ENCODE results near the gene PPIL4. TPM values are rescaled to one million over a fixed set of nuclear protein-coding genes. Genes with fewer than 3 reads are reported as not detected.

Gene PPIL4
- total and polyA plus RNA-seq, 2 of the 13 experiments (the other 11 are each of a cell fraction or from before 2014, with no cell fraction given): 5.5 to 46.0 TPM

DNA sequence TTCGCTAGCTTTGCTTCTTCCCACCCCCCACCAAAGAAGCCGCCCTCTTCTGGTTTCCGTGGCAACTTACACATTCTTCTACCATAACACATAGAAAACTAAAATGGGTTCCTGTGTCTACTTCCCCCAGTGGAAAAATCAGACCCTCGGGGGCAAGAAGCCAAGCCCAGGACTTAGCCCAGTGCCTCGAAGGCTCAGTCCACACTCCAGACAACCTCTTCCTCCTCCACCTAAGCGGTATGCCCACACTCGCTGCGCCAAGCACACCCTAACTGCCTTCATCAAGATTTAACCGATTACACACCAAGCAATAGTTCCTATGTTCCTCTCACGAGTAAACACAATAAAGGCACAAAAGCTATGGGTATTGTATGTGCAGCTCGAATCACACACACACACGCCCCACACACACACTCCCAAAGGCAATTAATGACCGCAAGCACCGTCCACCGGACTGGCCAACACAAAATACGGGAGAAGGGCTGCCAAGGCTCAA, 537 bp downstream of the PPIL4 start (continued):
- peak; percentile 74; the same call in 1 of the 2 replicates for TF ChIP-seq SIN3A (IDR thresholded peaks at IDR 0.05; ENCODE audit: borderline replicate concordance, low read depth, low read length)
- TF ChIP-seq NFATC3 (CRISPR knock-in tag; IDR thresholded peaks at IDR 0.05): no peak
- TF ChIP-seq GABPB1 (CRISPR knock-in tag; IDR thresholded peaks at IDR 0.05): no peak
- no peak for TF ChIP-seq ZNF382 (CRISPR knock-in tag; IDR thresholded peaks at IDR 0.05; ENCODE audit: borderline replicate concordance)
- 0 out of 2 replicates have a peak, but pooled peaks have one; percentile 30 for TF ChIP-seq ZFP90 (CRISPR knock-in tag; IDR thresholded peaks at IDR 0.05; ENCODE audit: borderline replicate concordance)
- no peak for TF ChIP-seq MIER3 (CRISPR knock-in tag; IDR thresholded peaks at IDR 0.05; ENCODE audit: borderline replicate concordance)
- TF ChIP-seq THYN1 (CRISPR knock-in tag; IDR thresholded peaks at IDR 0.05; ENCODE audit: borderline replicate concordance, low read depth): no peak
- TF ChIP-seq XBP1 (CRISPR knock-in tag; IDR thresholded peaks at IDR 0.05): no peak
- TF ChIP-seq RFX5 (IDR thresholded peaks at IDR 0.05; ENCODE audit: low read depth, low read length): 0 out of 2 replicates have a peak, but pooled peaks have one; percentile 9
- TF ChIP-seq ISX (CRISPR knock-in tag; conservative IDR thresholded peaks at IDR 0.05): no peak
- no peak; the same call in 1 of the 2 replicates for TF ChIP-seq SMAD1 (CRISPR knock-in tag; IDR thresholded peaks at IDR 0.05; ENCODE audit: borderline replicate concordance, low read depth)
- TF ChIP-seq, protein P1, sequence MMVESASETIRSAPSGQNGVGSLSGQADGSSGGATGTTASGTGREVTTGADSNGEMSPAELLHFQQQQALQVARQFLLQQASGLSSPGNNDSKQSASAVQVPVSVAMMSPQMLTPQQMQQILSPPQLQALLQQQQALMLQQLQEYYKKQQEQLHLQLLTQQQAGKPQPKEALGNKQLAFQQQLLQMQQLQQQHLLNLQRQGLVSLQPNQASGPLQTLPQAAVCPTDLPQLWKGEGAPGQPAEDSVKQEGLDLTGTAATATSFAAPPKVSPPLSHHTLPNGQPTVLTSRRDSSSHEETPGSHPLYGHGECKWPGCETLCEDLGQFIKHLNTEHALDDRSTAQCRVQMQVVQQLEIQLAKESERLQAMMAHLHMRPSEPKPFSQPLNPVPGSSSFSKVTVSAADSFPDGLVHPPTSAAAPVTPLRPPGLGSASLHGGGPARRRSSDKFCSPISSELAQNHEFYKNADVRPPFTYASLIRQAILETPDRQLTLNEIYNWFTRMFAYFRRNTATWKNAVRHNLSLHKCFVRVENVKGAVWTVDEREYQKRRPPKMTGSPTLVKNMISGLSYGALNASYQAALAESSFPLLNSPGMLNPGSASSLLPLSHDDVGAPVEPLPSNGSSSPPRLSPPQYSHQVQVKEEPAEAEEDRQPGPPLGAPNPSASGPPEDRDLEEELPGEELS (CRISPR knock-in tag; IDR thresholded peaks at IDR 0.05): no peak
- TF ChIP-seq RARG (CRISPR knock-in tag; IDR thresholded peaks at IDR 0.05; ENCODE audit: low read depth): no peak
- TF ChIP-seq FOSL2 (CRISPR knock-in tag; IDR thresholded peaks at IDR 0.05): no peak
- peak; percentile 16 for TF ChIP-seq RBM22 (optimal IDR thresholded peaks at IDR 0.05; ENCODE audit: low read length)
- 0 out of 2 replicates have a peak, but pooled peaks have one; percentile 3 for TF ChIP-seq ZNF766 (CRISPR knock-in tag; IDR thresholded peaks at IDR 0.05; ENCODE audit: borderline replicate concordance)
- TF ChIP-seq NR3C1 (CRISPR knock-in tag; IDR thresholded peaks at IDR 0.05): no peak
- TF ChIP-seq, protein P2, sequence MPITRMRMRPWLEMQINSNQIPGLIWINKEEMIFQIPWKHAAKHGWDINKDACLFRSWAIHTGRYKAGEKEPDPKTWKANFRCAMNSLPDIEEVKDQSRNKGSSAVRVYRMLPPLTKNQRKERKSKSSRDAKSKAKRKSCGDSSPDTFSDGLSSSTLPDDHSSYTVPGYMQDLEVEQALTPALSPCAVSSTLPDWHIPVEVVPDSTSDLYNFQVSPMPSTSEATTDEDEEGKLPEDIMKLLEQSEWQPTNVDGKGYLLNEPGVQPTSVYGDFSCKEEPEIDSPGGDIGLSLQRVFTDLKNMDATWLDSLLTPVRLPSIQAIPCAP (CRISPR knock-in tag; IDR thresholded peaks at IDR 0.05; ENCODE audit: low read depth): 0 out of 2 replicates have a peak, but pooled peaks have one; percentile 7
- TF ChIP-seq, protein P3, sequence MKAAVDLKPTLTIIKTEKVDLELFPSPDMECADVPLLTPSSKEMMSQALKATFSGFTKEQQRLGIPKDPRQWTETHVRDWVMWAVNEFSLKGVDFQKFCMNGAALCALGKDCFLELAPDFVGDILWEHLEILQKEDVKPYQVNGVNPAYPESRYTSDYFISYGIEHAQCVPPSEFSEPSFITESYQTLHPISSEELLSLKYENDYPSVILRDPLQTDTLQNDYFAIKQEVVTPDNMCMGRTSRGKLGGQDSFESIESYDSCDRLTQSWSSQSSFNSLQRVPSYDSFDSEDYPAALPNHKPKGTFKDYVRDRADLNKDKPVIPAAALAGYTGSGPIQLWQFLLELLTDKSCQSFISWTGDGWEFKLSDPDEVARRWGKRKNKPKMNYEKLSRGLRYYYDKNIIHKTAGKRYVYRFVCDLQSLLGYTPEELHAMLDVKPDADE (CRISPR knock-in tag; IDR thresholded peaks at IDR 0.05): no peak
- TF ChIP-seq ARNT (IDR thresholded peaks at IDR 0.05): no peak
- TF ChIP-seq, protein P4, sequence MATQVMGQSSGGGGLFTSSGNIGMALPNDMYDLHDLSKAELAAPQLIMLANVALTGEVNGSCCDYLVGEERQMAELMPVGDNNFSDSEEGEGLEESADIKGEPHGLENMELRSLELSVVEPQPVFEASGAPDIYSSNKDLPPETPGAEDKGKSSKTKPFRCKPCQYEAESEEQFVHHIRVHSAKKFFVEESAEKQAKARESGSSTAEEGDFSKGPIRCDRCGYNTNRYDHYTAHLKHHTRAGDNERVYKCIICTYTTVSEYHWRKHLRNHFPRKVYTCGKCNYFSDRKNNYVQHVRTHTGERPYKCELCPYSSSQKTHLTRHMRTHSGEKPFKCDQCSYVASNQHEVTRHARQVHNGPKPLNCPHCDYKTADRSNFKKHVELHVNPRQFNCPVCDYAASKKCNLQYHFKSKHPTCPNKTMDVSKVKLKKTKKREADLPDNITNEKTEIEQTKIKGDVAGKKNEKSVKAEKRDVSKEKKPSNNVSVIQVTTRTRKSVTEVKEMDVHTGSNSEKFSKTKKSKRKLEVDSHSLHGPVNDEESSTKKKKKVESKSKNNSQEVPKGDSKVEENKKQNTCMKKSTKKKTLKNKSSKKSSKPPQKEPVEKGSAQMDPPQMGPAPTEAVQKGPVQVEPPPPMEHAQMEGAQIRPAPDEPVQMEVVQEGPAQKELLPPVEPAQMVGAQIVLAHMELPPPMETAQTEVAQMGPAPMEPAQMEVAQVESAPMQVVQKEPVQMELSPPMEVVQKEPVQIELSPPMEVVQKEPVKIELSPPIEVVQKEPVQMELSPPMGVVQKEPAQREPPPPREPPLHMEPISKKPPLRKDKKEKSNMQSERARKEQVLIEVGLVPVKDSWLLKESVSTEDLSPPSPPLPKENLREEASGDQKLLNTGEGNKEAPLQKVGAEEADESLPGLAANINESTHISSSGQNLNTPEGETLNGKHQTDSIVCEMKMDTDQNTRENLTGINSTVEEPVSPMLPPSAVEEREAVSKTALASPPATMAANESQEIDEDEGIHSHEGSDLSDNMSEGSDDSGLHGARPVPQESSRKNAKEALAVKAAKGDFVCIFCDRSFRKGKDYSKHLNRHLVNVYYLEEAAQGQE (IDR thresholded peaks at IDR 0.05; ENCODE audit: borderline replicate concordance in 1 of 2, low read depth in 1 of 2, low read length in 2 of 2): no peak
- TF ChIP-seq, protein P5, sequence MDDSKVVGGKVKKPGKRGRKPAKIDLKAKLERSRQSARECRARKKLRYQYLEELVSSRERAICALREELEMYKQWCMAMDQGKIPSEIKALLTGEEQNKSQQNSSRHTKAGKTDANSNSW (CRISPR knock-in tag; IDR thresholded peaks at IDR 0.05; ENCODE audit: borderline replicate concordance): no peak
- TF ChIP-seq ZNF75D (CRISPR knock-in tag; IDR thresholded peaks at IDR 0.05; ENCODE audit: borderline replicate concordance): no peak
